BJ (cell line): ENCODE results near the gene SLC39A11. TPM values are rescaled to one million over a fixed set of nuclear protein-coding genes. Genes with fewer than 3 reads are reported as not detected.
"Not testable (repeated sequence)": the region's sequence is repeated elsewhere in the genome, so short reads cannot be mapped to it uniquely, and the experiment has no call there.

ENCODE experiments used
- CTCF ChIA-PET: fragments of 350-600 bp; formaldehyde crosslinking; extraction: SDS; loops from one replicate; lab custom pipeline; 2021; ENCODE audit warnings: antibody characterized with exemption, inconsistent platforms; lab: Yijun Ruan, JAX
- POLR2A ChIA-PET: fragments of 300-600 bp; sonication (Branson Sonifier 250); formaldehyde crosslinking; extraction: SDS; loops from one replicate; lab custom pipeline; 2021; ENCODE audit warnings: antibody characterized with exemption; lab: Charles Lee
- DNase-seq: peaks from one replicate; pipeline ENCODE4 v3.0.0-alpha.2; 2011; ENCODE audit warnings: low read depth
- H3K27me3 ChIP-seq: 2 replicates; pipeline ENCODE4 v1.6.0; 2011; ENCODE audit warnings: low read length; ENCODE audit not compliant: control insufficient read depth, insufficient read depth
- H3K36me3 ChIP-seq: 2 replicates; pipeline ENCODE4 v1.5.1; 2011; ENCODE audit warnings: low read length; ENCODE audit not compliant: control insufficient read depth, insufficient read depth
- H3K4me3 ChIP-seq: 2 replicates; pipeline ENCODE4 v1.5.1; 2011; ENCODE audit warnings: low read depth, mild to moderate bottlenecking, control low read depth, low read length
- polyA plus RNA-seq: library from polyadenylated mRNA; depleted of rRNA; stranded (reverse); fragments of >200 nt; gene quantifications from 2 replicates; pipeline ENCODE4 v1.2.3, GENCODE V29; 2011
- TF ChIP-seq, protein P1 (sequence below): IDR thresholded peaks from 2 replicates; pipeline ENCODE4 v1.5.1; 2011; ENCODE audit warnings: low read depth, mild to moderate bottlenecking, control low read depth, inconsistent platforms, low read length, moderate library complexity; ENCODE audit not compliant: insufficient read depth

Gene SLC39A11
- polyA plus RNA-seq, 1 experiment, result 20.9 TPM

DNA sequence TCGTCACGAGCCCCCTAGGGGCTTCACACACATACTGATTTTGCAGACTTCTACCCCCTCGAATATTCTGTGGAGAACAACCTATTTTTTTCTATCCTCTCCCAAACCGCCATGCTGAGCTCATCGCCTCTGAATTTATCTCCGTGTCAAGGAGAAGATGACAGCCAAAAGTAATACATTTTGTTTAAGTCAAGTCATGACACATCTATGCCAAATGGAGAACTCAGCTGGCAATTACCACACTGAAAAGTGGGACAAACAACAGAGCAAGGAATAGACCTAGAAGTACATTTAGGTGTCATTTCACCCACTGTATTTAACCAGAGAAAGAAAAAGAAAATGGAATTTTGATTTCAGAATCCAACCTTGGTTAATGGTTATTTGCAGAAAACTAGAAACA, 260.2 kb downstream of the SLC39A11 start:
- DNase-seq, result no peak
- CTCF ChIA-PET, result interaction anchor here (0.6 to 1.4 kb wide), 2 partner anchors 12 to 107 kb away, joined by 3 to 5 read pairs; no protein-coding TSS in a partner anchor

DNA sequence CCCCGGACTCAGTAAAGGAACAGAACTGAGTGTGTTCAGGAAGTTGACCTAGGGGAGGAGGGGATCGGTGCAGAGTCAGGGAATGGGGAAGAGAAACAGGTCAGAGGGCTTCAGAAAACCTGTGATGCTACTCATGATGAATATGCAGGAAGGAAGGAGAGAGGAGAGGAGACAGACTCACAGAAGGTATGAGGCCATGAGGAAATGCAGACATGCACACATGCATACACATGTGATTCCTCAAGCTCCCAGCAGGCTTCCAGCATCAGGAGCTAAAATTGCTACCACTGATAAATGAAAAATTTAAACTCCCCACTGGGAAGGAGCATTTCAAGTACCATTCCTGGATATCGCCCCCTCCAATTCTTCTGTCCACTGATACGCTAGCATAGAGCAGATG, 262.6 kb downstream of the SLC39A11 start:
- no peak for DNase-seq
- no peak overlapping the region for H3K4me3 ChIP-seq
- no peaks in the 10 kb centered on the region for H3K27me3 ChIP-seq
- TF ChIP-seq, protein P1, sequence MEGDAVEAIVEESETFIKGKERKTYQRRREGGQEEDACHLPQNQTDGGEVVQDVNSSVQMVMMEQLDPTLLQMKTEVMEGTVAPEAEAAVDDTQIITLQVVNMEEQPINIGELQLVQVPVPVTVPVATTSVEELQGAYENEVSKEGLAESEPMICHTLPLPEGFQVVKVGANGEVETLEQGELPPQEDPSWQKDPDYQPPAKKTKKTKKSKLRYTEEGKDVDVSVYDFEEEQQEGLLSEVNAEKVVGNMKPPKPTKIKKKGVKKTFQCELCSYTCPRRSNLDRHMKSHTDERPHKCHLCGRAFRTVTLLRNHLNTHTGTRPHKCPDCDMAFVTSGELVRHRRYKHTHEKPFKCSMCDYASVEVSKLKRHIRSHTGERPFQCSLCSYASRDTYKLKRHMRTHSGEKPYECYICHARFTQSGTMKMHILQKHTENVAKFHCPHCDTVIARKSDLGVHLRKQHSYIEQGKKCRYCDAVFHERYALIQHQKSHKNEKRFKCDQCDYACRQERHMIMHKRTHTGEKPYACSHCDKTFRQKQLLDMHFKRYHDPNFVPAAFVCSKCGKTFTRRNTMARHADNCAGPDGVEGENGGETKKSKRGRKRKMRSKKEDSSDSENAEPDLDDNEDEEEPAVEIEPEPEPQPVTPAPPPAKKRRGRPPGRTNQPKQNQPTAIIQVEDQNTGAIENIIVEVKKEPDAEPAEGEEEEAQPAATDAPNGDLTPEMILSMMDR, result no peak
- ChIA-PET CTCF (no interaction called here), POLR2A (no interaction called here)
- no peaks in the 10 kb centered on the region for H3K36me3 ChIP-seq

More for the DNA sequence above, 260.2 kb downstream of the SLC39A11 start:
- Histone ChIP-seq H3K27me3 (no peaks in the 10 kb centered on the region), H3K36me3 (no peaks in the 10 kb centered on the region), H3K4me3 (no peak overlapping the region)
- POLR2A ChIA-PET, result no interaction called here
- TF ChIP-seq, protein P1, result no peak

DNA sequence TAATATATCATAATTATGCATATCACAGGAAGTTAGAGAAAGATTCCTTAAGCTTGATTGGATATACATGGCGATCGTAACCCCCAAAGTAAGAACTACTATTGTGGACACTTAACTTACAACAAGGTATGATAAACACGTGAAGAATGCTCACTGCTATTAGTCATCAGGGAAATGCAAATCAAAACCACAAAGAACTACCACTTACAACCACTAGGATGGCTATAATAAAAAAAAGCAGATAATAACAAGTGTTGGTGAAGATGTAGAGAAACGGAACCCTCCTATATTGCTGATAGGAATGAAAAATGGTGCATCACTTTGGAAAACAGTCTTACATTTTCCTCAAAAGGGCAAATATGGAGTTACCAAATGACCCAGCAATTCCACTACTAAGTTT, 265.9 kb downstream of the SLC39A11 start:
- TF ChIP-seq, protein P1, result no peak
- CTCF ChIA-PET, result no interaction called here
- DNase-seq, result no peak
- H3K36me3 ChIP-seq, result no peaks in the 10 kb centered on the region
- POLR2A ChIA-PET, result no interaction called here
- H3K27me3 ChIP-seq, result no peaks in the 10 kb centered on the region
- H3K4me3 ChIP-seq, result no peak overlapping the region

DNA sequence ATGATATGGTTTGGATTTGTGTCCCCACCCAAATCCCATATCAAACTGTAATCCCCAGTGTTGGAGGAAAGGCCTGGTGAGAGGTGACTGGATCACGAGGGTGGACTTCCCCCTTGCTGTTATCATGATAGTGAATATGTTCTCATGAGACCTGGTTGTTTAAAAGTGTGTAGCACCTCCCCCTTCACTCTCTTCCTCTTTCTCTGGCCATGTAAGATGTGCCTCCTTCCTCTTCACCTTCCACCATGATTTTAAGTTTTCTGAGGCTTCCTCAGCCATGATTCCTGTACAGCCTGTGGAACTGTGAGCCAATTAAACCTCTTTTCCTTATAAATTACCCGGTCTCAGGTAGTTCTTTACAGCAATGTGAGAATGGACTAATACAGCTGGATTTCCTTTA, 266.4 kb downstream of the SLC39A11 start:
- H3K4me3 ChIP-seq, H3K27me3 ChIP-seq, H3K36me3 ChIP-seq, POLR2A ChIA-PET, DNase-seq, CTCF ChIA-PET: not testable (repeated sequence)

DNA sequence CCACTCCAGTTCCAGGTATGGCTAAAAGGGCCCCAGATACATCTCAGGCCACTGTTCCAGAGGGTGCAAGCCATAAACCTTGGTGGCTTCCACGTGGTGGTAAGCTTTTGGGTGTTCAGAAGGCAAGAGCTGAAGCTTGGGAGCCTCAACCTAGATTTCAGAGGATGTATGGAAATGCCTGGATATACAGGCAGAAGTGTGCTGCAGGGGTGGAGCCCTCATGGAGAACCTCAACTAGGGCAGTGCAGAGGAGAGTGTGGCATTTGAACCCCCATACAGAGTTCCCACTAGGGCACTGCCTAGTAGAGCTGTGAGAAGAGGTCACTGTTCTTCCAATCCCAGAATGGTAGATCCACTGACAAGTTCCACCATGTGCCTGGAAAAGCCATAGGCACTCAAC, 267.3 kb downstream of the SLC39A11 start:
- H3K4me3 ChIP-seq, result no peak overlapping the region
- CTCF ChIA-PET, result no interaction called here
- TF ChIP-seq, protein P1, result no peak
- POLR2A ChIA-PET, result no interaction called here
- H3K36me3 ChIP-seq, result no peaks in the 10 kb centered on the region
- H3K27me3 ChIP-seq, result no peaks in the 10 kb centered on the region
- no peak for DNase-seq

DNA sequence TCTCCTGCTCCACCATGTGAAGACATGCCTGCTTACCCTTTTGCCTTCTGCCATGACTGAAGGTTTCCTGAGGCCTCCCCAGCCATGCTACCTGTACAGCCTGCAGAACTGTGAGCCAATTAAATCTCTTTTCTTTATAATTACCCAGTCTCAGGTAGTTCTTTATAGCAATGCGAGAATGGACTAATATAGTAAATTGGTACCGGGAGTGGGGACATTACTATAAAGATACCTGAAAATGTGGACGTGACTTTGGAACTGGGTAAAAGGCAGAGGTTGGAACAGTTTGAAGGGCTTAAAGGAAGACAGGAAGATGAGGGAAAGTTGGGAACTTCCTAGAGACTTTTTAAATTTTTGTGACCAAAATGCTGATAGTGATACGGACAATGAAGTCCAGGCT, 268.2 kb downstream of the SLC39A11 start:
- H3K27me3 ChIP-seq, DNase-seq, CTCF ChIA-PET, H3K36me3 ChIP-seq, H3K4me3 ChIP-seq, POLR2A ChIA-PET: not testable (repeated sequence)
